Stimulated activated CD4-positive, alpha-beta T cell treated with anti-CD3 and anti-CD28 coated beads, Interleukin-15, amount 100 ng/mL, for 1 hour (primary cell): ENCODE measurements around the gene FBH1.
"Not testable (repeated sequence)": the region's sequence is repeated elsewhere in the genome, so short reads cannot be mapped to it uniquely, and the experiment has no call there.

Experiments
- DNase-seq, 2 donors: peaks; one replicate each; pipeline ENCODE4 v3.0.0-alpha.2; 2020; ENCODE audit warnings: low read depth in 1 of 2, low spot score in 1 of 2

FBH1 gene

DNA sequence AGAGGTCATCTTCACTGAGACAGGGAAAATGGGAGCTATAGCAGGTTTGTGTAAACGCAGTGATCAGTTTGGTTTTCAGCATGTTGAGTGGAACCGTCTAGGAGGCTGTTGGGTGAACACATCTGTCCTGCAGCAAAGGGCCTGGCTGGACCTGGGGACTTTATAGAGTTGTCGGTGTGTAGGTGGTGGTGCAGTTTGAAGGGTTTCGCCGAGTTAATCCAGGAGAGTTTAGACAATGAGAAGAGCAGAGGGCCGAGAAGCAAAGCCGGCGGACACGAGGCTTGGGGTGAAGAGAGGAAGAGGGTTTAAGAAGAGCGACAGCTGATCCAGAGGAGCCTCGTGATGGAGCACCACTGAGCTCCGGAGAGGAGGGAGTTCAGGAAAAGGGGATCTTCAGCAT lies 48.2 kb downstream of the FBH1 start:
- DNase-seq = no peak

- no peak for DNase-seq
Measured at GRCh38 chr10:5940807-5941218, 50.8 kb downstream of the FBH1 start.

DNA sequence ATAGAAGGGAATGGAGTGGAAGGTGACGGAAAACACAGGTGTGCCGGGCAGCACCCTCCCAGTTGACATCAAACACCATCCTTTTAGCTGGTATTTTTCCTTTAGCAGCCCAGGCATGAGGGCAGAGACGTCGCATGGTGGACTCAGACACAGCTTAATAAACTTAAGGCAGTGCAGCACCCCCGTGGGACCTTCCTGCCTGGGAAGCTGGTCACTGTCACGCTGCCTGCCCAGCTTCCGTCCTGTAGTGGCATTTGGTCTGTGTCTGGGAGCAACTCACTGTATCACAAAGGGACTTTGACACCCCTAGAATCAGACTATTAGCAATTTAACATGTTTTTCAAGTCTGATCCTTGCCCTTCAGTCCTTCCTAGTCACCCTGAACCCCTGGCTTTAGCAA lies 51.5 kb downstream of the FBH1 start:
- no peak for DNase-seq

DNA sequence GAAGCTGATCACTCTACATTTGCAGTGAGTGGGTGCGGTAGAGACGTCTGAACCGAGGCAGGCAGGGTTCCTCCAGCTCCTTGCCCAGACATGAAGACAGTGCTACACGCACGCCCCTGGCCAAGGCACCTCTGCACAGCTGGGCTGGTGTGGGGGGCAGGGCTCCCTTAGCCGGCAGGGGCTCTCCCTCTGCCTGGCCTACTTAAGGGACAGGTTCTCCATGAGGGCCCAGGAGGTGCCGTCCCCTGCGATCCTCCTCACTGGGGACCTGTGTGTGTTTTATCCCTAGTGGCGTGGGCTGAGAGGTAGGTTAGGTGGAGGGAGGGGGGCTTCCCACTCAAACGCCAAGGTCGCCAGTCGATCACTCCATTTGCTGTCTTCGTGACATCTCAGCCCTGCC lies 52.0 kb downstream of the FBH1 start:
- no peak for DNase-seq

DNA sequence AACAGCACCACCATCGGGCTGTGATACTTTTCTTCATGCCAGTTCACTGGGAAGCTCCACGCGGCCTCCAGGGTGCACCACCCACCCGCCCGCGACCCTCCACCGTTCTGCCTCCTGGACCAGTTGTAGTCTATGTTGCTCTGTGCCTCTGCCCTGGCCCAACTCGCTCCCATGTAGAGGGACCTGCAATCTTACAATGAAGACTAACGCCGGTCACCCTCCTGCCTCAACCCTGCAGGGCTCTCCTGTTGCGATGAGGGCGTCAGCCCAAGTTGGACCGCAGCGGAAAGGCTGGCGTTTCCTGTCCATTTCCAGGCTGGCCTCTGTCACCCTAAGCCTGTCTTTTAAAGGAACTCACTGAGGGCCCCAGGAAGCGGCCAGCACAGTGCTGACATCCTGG lies 52.4 kb downstream of the FBH1 start:
- DNase-seq = no peak

GRCh38 chr10:5943536-5943935 lies 53.5 kb downstream of the FBH1 start:
- no peak for DNase-seq

DNA sequence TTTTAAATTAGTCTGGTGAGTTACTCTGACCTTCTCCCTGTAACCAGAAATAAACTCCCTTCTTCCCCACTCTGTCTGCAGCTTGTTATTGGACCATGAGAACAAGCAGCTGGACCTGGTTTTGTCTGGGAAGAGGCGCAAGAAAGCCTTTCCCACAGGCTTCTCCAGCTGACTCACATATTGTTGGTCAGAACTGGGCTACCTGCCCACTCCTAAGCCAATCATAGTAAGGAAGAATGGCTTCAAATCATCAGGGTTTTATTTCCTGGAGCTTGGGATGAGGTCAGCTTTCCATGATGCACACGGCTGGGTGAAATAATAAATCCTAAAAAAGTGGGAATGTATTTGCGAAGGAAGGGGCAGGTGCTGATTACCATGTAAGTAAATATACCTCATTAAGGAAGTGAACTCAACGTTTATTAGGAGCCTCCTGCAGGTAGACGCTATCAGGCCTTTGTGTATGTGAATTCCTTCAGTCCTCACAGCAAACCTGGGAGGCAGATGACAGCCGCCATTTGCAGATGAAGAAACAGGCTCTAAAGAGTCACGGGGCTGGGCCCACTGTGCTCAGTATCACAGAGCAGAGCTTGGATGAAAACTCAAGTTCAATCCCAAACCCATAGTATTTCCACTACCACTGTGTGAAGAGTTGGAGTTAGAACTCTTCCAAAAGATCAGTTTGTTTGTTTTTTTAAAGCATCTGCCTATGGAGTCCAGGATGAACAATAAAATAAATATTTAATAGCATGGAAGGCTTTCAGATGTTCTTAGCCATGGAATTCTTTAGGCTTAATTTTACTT lies 54.5 kb downstream of the FBH1 start:
- no peak for DNase-seq

GRCh38 chr10:5945190-5945509 lies 55.1 kb downstream of the FBH1 start:
- no peak for DNase-seq

- DNase-seq = no peak
Measured at GRCh38 chr10:5945561-5946418, 55.7 kb downstream of the FBH1 start.

GRCh38 chr10:5946419-5946775 lies 56.4 kb downstream of the FBH1 start:
- not testable (repeated sequence) for DNase-seq

DNA sequence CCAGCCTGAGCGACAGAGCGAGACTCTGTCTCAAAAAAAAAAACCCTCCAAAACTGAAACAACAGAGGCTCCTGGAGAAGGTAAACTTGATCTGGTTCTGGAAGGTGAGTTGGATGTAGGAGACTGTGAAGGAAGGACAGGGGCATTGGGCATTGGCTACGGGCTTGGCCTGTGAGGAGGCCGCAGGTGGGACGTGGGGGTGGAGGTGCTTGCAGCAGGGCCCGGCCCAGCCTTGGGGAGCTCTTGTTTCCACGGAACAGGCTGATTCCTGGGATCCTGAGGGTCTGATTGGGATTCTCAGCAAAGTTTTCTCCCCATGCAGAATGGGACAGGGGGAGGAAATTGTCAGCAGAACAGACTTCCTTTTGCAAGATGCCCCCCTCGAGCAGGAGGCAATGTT lies 56.7 kb downstream of the FBH1 start:
- DNase-seq = no peak

DNA sequence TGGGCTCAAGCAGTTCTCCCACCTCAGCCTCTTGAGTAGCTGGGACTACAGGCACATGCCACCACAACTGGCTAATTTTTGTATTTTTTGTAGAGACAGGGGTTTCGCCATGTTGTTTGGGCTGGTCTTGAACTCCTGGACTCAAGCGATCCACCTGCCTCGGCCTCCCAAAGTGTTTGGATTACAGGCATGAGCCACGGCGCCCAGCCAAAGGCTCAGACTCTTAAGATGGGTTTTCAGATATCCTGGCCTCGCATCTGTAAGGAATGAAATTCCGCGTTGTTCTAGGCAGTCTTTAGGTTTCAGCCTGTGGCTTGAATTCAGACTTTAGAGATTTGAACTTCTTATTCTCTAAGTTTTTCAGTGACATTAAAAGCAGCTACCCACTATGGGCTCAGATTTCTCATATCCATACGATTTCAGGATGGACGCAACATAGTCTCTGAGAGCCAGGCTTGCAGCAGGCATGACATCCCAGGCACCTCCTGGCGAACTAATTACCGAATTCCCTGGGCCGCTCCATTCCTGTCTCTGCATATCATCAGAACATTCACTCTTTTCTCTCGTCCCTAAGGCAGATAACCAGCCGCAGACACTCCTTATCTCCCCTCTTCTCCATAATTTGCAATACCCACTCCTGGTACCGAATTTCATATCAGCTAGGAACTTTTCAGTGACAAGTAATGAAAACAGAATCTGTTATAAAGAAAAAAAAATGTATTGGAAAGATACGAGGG lies 57.6 kb downstream of the FBH1 start:
- DNase-seq = no peak

DNA sequence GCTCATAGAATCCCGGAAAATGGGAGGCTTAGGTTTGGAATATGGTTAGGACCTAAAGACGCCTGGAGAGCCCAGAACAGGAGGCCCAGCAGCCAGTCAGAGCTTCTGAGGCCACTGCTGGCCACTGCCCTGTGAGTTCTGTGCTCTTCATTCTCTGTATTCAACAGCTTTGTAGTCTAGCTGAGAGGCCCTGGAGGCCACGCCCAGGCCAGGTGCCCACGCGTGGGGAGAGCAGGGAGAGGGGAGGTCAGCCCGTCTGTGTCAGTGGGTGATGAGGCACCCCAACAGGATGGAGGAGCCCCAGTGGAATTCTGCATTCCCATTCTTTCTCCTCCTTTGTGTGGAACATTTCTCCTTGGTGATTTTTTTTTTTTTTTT lies 58.2 kb downstream of the FBH1 start:
- DNase-seq = no peak

GRCh38 chr10:5949009-5949759 lies 59.1 kb downstream of the FBH1 start:
- no peak for DNase-seq

GRCh38 chr10:5951167-5951711 lies 61.2 kb downstream of the FBH1 start:
- DNase-seq = no peak

DNA sequence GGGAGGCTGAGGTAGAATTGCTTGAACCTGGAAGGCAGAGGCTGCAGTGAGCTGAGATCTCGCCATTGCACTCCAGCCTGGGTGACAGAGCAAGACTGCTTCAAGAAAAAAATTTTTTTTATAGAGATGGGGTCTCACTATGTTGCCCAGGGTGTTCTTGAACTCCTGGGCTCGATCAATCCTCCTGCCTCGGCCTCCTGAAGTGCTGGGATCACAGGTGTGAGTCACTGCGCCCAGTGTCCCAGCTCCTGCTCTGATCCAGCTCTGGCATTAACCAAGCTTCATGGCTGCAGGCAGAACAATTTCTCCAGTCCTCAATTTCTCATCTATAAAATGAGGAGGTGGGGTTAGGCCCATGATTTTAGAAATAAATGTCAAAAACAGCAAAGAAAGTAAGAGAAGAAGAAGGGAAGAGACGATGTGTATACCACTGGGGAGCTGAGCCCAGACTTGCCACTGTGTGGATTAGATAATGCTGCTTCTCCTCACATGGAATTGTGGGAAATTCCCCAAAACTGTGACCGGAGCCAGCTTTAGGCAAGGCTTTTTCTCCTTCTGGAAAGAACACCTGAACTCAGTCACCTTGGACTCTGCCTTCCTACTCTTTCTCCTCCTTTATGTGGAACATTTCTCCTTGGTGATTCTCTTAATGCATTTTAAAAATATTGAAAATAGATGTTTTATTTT lies 61.8 kb downstream of the FBH1 start:
- DNase-seq = no peak

DNA sequence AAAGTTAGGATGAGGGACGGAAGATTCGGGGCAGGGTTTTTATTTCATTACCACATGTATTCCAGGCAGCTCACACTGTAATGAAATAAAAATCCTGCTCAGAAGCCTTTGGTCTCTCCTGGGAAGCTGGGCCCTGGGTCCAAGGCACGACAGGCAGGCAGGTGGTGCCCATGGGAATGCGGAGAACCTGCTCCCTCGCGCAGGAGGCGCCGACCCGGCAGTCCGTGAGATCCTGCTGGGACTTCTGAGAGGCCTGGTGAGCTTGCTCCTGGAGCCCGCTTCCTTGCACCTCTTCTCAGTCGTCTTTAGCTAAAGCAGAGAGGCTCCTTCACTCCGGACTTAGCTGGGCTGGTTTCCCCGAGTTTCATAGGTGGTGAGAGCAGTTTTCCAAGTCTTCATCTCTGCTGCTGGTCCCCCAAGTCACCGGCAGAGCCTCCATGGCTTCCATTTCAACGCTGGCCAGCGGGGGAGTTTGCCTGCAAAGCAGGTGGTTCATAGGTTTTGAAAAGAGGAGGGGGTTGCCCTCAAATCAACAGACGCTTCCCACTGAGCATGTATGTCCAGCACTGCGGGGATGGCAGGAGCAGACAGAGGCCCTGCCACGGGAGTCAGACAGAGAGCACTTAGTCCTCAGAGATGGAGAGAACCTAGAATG lies 62.8 kb downstream of the FBH1 start:
- no peak for DNase-seq

GRCh38 chr10:5953676-5954075 lies 63.6 kb downstream of the FBH1 start:
- no peak for DNase-seq

GRCh38 chr10:5956146-5956936 lies 66.3 kb downstream of the FBH1 start:
- DNase-seq = no peak
